Neuron (in vitro differentiated cells): Measurements from ENCODE around the gene GAD1.

Experiments
- H2AFZ ChIP-seq: one replicate; pipeline ENCODE4 v1.6.1; 2013; ENCODE audit warnings: low read depth, mild to moderate bottlenecking, inconsistent platforms, low read length, moderate library complexity
- H3K27me3 ChIP-seq: one replicate; pipeline ENCODE4 v1.6.1; 2013; ENCODE audit warnings: low read length; ENCODE audit not compliant: insufficient read depth
- H3K36me3 ChIP-seq: one replicate; pipeline ENCODE4 v1.6.1; 2013; ENCODE audit warnings: low read length; ENCODE audit not compliant: insufficient read depth
- H3K4me1 ChIP-seq: one replicate; pipeline ENCODE4 v1.6.1; 2013; ENCODE audit warnings: low read length; ENCODE audit not compliant: insufficient read depth
- H3K4me3 ChIP-seq: 2 replicates; pipeline ENCODE4 v1.5.1; 2013; ENCODE audit warnings: mild to moderate bottlenecking, low read length, moderate library complexity
- H3K9me3 ChIP-seq: one replicate; pipeline ENCODE4 v1.6.1; 2013; ENCODE audit warnings: low read length

The GAD1 gene

GRCh38 chr2:170840717-170841210, 24.1 kb downstream of the GAD1 start:
- Histone ChIP-seq H3K27me3 (no peaks in the 10 kb centered on the region), H2AFZ (no peak overlapping the region), H3K4me1 (no peaks in the 10 kb centered on the region), H3K4me3 (no peak overlapping the region), H3K9me3 (no peaks in the 10 kb centered on the region), H3K36me3 (no peaks in the 10 kb centered on the region)

DNA sequence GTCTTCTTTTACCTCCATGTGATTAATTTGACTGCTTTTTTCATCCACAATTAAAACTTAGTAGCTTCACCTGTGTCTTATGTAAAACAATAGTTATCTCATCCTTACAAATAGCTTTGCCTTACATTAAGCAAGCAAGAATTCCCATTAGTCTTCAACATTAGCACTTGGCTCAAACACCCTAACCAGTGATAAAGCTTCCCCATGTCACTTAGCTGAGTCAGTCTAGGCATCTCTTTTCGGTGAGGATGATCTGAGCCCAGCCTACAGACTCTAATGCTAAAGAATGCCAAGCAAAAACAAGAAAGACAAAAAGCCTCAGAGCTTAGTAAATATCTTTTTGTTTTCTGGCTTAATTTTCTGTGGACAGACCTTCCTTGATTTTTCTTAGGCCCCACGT, 26.1 kb downstream of the GAD1 start:
- H3K4me1 ChIP-seq, result no peaks in the 10 kb centered on the region
- H3K4me3 ChIP-seq, result no peak overlapping the region
- H3K27me3 ChIP-seq, result no peaks in the 10 kb centered on the region
- H2AFZ ChIP-seq, result no peak overlapping the region
- H3K36me3 ChIP-seq, result no peaks in the 10 kb centered on the region
- H3K9me3 ChIP-seq, result no peaks in the 10 kb centered on the region

DNA sequence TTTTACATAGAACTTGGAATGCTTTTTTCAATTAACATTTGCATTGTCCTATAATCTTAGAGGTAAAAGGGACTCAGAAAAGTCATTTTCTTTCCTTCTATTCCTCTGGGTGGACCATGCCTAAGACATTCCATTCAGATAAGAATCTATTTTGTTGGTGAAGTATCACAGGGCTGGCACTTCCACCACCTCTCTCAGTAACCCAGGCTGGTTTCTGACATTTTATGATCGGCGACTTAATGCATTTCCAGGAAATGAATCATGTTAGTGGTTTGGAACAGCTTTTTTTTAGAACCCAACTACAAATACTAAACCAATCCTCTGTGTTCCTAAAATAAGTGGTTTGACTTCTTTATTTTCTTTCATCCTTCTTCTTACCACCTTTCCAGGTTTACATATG, 27.0 kb downstream of the GAD1 start:
- Histone ChIP-seq H3K36me3 (no peaks in the 10 kb centered on the region), H3K4me1 (no peaks in the 10 kb centered on the region), H2AFZ (no peak overlapping the region)

GRCh38 chr2:170845343-170845742, 28.7 kb downstream of the GAD1 start:
- H3K4me1 ChIP-seq, result no peaks in the 10 kb centered on the region
- no peak overlapping the region for H3K4me3 ChIP-seq
- H3K9me3 ChIP-seq, result no peaks in the 10 kb centered on the region
- no peaks in the 10 kb centered on the region for H3K36me3 ChIP-seq
- H3K27me3 ChIP-seq, result no peaks in the 10 kb centered on the region
- no peak overlapping the region for H2AFZ ChIP-seq

More for the DNA sequence above, 27.0 kb downstream of the GAD1 start:
- Histone ChIP-seq H3K9me3 (no peaks in the 10 kb centered on the region), H3K27me3 (no peaks in the 10 kb centered on the region), H3K4me3 (no peak overlapping the region)

- H3K4me1 ChIP-seq, result no peaks in the 10 kb centered on the region
These were observed 29.6 kb downstream of the GAD1 start for GRCh38 chr2:170846314-170846713.

DNA sequence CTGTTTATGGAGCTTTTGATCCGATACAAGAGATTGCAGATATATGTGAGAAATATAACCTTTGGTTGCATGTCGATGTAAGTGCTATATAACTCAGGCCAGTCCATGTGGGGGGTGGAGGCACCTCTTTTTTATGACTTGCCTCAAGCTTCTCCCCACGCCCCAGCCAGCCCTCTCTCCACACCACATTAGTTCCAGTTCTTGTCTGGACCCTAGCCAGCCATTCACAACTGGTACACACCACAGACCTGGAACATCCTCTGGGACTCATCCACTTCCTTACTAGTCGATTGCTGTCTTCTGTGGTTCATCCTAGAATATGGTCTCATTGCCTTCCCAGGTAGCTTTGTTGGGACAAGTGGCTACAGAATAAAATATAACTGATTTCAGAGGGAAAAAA, 31.0 kb downstream of the GAD1 start:
- H3K9me3 ChIP-seq, result no peaks in the 10 kb centered on the region
- no peaks in the 10 kb centered on the region for H3K36me3 ChIP-seq
- no peak overlapping the region for H3K4me3 ChIP-seq
- H3K4me1 ChIP-seq, result no peaks in the 10 kb centered on the region
- no peak overlapping the region for H2AFZ ChIP-seq
- H3K27me3 ChIP-seq, result no peaks in the 10 kb centered on the region

More at GRCh38 chr2:170846314-170846713, 29.6 kb downstream of the GAD1 start:
- no peak overlapping the region for H2AFZ ChIP-seq
- no peaks in the 10 kb centered on the region for H3K36me3 ChIP-seq
- no peaks in the 10 kb centered on the region for H3K9me3 ChIP-seq
- no peaks in the 10 kb centered on the region for H3K27me3 ChIP-seq
- H3K4me3 ChIP-seq, result no peak overlapping the region

DNA sequence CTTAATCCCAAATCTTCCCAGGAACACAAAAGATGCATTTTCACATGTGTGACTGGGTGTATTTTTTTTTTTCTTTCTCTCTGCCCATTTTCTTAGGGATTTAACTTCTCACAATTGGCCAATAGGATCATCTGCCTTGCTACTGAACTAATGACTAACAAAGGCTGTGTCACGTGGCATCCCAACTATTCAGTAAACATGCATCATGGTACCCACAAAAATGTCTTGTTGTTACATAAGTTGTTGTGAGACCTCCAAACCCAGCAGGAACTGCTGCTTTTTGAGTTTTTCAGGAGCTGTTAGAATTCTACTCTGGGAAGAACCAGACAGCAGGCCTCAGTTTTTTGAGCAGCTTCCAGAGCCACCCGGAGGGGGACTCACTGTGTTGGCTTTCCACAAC, 31.9 kb downstream of the GAD1 start:
- Histone ChIP-seq H3K4me3 (no peak overlapping the region), H3K9me3 (no peaks in the 10 kb centered on the region), H3K4me1 (no peaks in the 10 kb centered on the region), H3K36me3 (no peaks in the 10 kb centered on the region), H3K27me3 (no peaks in the 10 kb centered on the region), H2AFZ (no peak overlapping the region)

- no peak overlapping the region for H3K4me3 ChIP-seq
- no peak overlapping the region for H2AFZ ChIP-seq
- no peaks in the 10 kb centered on the region for H3K27me3 ChIP-seq
- H3K4me1 ChIP-seq, result no peaks in the 10 kb centered on the region
- no peaks in the 10 kb centered on the region for H3K36me3 ChIP-seq
- H3K9me3 ChIP-seq, result no peaks in the 10 kb centered on the region
These were observed 33.6 kb downstream of the GAD1 start for GRCh38 chr2:170850251-170850650.

- Histone ChIP-seq H3K9me3 (no peaks in the 10 kb centered on the region), H3K27me3 (no peaks in the 10 kb centered on the region), H3K36me3 (no peaks in the 10 kb centered on the region), H3K4me1 (no peaks in the 10 kb centered on the region), H3K4me3 (no peak overlapping the region), H2AFZ (no peak overlapping the region)
These were observed 34.9 kb downstream of the GAD1 start for GRCh38 chr2:170851635-170852034.

- H3K4me1 ChIP-seq, result no peaks in the 10 kb centered on the region
- H2AFZ ChIP-seq, result no peak overlapping the region
- peaks cover 4% of the 10 kb centered on the region for H3K27me3 ChIP-seq
- H3K9me3 ChIP-seq, result no peaks in the 10 kb centered on the region
- H3K4me3 ChIP-seq, result no peak overlapping the region
- H3K36me3 ChIP-seq, result no peaks in the 10 kb centered on the region
These were observed 39.4 kb downstream of the GAD1 start for GRCh38 chr2:170856066-170856465.

GRCh38 chr2:170862286-170862902, 45.7 kb downstream of the GAD1 start:
- H3K36me3 ChIP-seq, result no peaks in the 10 kb centered on the region
- peaks cover 4% of the 10 kb centered on the region for H3K27me3 ChIP-seq
- no peaks in the 10 kb centered on the region for H3K9me3 ChIP-seq
- no peaks in the 10 kb centered on the region for H3K4me1 ChIP-seq
- H3K4me3 ChIP-seq, result no peak overlapping the region
- H2AFZ ChIP-seq, result no peak overlapping the region

DNA sequence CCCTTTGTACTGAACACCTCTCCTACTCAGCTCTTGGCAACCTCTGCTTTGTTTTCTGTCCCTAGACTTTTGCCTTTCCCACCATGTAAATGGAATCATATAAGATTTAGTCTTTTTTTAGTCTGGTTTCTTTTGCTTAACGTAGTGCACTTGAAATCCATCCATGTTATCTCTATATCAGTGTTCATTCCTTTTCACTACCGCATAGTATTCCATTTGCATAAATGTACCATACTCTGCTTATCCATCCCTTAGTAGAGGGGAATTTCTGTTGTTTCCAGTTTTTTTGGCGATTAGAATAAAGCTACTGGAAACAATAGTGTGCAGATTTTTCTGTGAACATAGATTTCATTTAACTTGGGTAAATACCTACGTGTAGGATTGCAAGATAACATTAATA, 46.4 kb downstream of the GAD1 start:
- no peak overlapping the region for H2AFZ ChIP-seq
- no peaks in the 10 kb centered on the region for H3K36me3 ChIP-seq
- H3K27me3 ChIP-seq, result peaks cover 4% of the 10 kb centered on the region
- no peaks in the 10 kb centered on the region for H3K9me3 ChIP-seq
- H3K4me1 ChIP-seq, result no peaks in the 10 kb centered on the region
- no peak overlapping the region for H3K4me3 ChIP-seq

DNA sequence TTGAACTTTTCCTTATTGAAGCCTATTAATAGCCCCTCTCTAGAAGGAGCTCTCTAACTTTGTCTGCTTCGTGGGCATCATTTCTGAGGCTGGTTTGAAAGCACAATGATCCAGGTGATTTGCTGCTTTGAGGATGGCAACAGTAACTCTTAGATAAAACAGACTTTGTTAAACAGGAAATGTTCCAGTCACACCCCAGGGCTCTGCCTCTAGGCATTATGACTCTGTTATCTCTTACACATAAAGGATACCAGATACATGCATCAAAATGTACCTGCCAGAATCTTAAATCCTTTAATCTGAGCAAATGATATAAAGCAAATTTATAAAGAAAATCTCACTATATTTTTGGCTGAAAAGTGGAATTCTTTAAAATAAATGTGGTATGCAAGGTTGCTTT, 52.3 kb downstream of the GAD1 start:
- no peaks in the 10 kb centered on the region for H3K4me1 ChIP-seq
- no peaks in the 10 kb centered on the region for H3K27me3 ChIP-seq
- H3K4me3 ChIP-seq, result no peak overlapping the region
- no peaks in the 10 kb centered on the region for H3K9me3 ChIP-seq
- H2AFZ ChIP-seq, result no peak overlapping the region
- no peaks in the 10 kb centered on the region for H3K36me3 ChIP-seq

- H3K4me3 ChIP-seq, result no peak overlapping the region
- H3K4me1 ChIP-seq, result no peaks in the 10 kb centered on the region
- no peaks in the 10 kb centered on the region for H3K36me3 ChIP-seq
- H3K9me3 ChIP-seq, result no peaks in the 10 kb centered on the region
- H3K27me3 ChIP-seq, result no peaks in the 10 kb centered on the region
- no peak overlapping the region for H2AFZ ChIP-seq
These were observed 52.8 kb downstream of the GAD1 start for GRCh38 chr2:170869461-170869860.
